GM10266 (cell line): Measurements from ENCODE around the gene SLC47A2.
"Not testable (repeated sequence)": the region's sequence is repeated elsewhere in the genome, so short reads cannot be mapped to it uniquely, and the experiment has no call there.

Experiments
- DNase-seq: peaks from one replicate; pipeline ENCODE4 v3.0.0; 2012; ENCODE audit errors: extremely low spot score
- TF ChIP-seq, protein P1 (sequence below): IDR thresholded peaks from 2 replicates; pipeline ENCODE4 v1.5.1; 2012; ENCODE audit warnings: mild to moderate bottlenecking, low read depth; ENCODE audit not compliant: control insufficient read depth, insufficient read depth; ENCODE audit errors: missing control alignments

Gene SLC47A2

DNA sequence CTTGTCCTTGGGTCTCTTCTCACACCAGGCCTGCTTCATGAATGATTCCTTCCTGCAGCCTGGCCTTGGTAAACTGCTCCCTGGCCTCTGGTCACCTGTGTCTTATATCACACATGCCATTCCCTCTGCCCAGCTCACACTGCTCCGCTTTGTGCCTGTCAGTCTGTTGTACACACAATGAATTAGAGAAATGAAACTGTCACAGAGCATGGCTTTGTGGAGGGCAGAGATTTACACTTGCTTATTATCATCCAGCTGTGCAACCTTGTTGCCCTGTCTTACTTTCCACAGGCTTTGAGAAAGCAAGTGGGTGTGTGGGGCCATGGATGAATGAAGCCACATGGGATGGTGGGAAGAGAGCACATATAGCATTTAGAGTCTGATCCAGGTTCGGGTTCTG lies 45.5 kb downstream of the SLC47A2 start:
- TF ChIP-seq, protein P1, sequence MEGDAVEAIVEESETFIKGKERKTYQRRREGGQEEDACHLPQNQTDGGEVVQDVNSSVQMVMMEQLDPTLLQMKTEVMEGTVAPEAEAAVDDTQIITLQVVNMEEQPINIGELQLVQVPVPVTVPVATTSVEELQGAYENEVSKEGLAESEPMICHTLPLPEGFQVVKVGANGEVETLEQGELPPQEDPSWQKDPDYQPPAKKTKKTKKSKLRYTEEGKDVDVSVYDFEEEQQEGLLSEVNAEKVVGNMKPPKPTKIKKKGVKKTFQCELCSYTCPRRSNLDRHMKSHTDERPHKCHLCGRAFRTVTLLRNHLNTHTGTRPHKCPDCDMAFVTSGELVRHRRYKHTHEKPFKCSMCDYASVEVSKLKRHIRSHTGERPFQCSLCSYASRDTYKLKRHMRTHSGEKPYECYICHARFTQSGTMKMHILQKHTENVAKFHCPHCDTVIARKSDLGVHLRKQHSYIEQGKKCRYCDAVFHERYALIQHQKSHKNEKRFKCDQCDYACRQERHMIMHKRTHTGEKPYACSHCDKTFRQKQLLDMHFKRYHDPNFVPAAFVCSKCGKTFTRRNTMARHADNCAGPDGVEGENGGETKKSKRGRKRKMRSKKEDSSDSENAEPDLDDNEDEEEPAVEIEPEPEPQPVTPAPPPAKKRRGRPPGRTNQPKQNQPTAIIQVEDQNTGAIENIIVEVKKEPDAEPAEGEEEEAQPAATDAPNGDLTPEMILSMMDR = no peak
- no peak for DNase-seq

DNA sequence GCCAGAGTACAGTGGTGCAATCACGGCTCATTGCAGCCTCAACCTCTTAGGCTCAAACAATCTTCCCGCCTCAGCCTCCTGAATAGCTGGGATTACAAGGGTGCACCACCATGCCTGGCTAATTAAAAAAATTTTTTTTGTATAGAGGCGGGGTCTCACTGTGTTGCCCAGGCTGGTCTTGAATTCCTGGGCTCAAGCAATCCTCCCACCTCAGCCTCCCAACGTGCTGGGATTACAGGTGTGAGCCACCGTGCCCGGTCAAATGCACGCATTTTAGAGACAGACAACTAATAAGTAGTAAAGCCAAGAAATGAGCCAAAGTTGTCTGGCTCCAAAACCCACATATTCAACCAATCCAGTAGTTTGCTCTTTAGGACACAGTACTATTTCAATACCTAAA lies 46.7 kb downstream of the SLC47A2 start:
- DNase-seq = not testable (repeated sequence)

DNA sequence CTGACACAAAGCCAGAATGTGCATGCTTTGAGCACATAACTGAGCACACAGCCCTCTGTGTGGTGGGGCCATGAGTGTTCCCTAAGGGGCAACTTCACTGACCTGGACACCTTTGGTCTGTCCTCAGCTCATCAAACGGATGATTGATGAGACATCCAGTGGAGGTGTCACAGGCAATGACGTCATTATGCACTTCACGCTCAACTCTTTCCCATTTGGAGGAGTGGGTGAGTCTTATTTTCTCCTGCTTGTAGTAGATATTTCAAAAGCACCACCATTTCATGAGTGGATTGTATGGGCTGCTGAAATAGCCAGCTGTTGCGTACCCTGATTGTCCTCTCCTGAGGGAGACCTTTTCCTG lies 51.6 kb downstream of the SLC47A2 start:
- no peak for DNase-seq
- TF ChIP-seq, protein P1 = no peak

DNA sequence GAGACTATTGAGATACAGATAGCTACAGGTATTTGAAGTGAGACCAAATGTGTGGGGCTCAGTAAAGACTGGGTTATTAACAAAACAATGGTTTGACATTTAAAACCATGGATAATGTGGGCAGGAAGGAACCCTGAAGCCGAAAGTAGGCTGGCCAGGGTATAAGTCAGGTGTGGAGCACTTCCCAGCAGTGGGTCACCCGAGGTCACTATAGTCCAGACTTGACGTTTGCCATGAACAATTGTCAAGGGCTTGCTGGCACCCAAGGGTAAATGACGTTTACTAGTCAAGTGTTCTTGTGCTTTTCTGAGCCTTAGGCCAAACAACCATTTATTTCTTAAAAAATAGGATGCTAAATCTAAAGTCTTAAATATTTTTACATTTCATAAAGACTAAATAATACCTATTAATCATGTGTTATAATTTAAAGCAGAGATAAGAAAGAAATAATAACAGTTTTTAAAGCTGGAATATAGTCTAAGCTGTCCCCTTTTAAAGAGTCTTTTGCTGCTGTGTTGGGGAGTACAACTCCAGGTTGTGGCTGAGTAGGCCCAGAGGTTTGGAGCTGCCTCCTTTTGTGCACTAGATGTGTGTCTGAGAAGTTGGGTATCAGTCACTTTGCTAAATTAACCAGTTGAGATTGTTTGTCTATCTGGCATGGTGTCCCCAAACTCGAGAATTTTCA lies 52.1 kb downstream of the SLC47A2 start:
- no peak for DNase-seq
- TF ChIP-seq, protein P1 = no peak

DNA sequence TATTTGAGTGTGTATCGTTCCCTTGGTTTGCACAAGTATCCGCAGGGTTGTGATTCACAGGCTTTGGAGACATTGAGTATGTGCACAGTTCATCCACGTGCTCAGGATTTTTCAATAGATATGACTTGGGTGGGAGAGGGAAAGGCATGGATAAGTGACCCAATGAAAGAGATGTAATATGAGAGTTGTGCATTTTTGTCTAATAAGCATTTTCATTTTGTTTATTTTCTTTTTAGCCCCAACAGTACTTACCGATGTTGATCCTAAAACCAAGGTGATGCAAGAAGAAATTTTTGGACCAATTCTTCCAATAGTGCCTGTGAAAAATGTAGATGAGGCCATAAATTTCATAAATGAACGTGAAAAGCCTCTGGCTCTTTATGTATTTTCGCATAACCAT lies 53.3 kb downstream of the SLC47A2 start:
- TF ChIP-seq, protein P1 = no peak
- DNase-seq = no peak

DNA sequence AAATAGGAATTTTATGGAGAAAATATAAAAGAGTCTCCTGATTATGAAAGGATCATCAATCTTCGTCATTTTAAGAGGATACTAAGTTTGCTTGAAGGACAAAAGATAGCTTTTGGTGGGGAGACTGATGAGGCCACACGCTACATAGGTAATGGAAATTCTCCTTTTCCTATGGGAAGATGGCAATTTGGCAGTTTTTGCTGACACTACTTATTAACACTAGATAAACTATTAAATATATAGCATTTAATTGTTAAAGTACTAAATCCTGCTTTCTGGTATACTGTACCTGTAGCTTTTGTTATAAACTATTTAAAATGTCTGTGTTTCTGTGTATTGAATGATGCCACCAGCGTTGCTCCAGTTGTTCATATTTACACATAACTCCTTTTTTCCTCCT lies 55.3 kb downstream of the SLC47A2 start:
- no peak for DNase-seq
- TF ChIP-seq, protein P1 = no peak

DNA sequence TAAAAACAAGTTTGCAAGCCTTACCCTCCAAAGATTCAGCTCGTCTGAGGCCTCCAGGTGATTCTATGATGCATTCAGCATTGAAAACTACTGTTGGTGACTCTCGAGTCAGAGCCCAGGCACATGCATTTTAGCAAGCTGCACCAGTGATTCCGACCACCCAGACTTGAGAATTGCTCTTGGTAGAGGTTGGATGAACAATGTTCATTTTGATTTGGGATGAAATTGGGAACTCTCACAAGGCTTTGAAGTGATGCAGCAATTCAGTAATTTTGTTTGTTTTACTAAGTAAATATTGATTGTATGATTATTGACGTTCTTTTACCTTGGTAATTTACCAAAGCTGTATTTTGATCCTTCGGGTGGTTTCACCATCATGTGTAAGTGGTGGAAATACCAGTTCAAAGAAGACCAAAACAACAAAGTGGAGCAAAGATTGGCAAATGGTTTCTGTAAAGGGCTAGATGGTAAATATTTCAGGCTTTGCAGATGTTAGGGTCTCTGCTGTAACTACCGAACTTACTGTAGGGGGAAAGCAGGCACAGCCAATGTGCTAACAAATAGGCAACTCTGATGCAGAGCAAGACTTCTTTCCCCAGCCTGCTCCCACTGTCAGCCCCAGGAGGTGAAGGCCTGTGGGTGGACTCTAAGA lies 56.0 kb downstream of the SLC47A2 start:
- DNase-seq = no peak
- TF ChIP-seq, protein P1 = no peak
